Measurements from ENCODE around the gene DDAH1.

DDAH1 gene

GRCh38 chr1:85330711-85331290 is 134.2 kb downstream of the DDAH1 start:
- Histone ChIP-seq H3K9me2 (replicated peaks; ENCODE audit: low read depth, low read length) (no peaks in the 10 kb centered on the region), H3K79me2 (ENCODE audit: insufficient read depth, low read length) (no peaks in the 10 kb centered on the region), H3K27me3 (ENCODE audit: insufficient read depth, low read length, poor library complexity, severe bottlenecking) (no peaks in the 10 kb centered on the region), H2AFZ (ENCODE audit: low read length) (no peak overlapping the region), H4K20me1 (ENCODE audit: insufficient read depth, low read length, poor library complexity, severe bottlenecking) (no peaks in the 10 kb centered on the region), H3K4me1 (ENCODE audit: insufficient read depth, low read length, poor library complexity, severe bottlenecking) (peaks cover 12% of the 10 kb centered on the region), H3K4me3 (ENCODE audit: low read length, poor library complexity, severe bottlenecking) (no peak overlapping the region), H3F3A (ENCODE audit: low read depth) (no peaks in the 10 kb centered on the region), H3K36me3 (ENCODE audit: insufficient read depth, low read length) (no peaks in the 10 kb centered on the region), H3K4me2 (ENCODE audit: low read depth, low read length, poor library complexity, severe bottlenecking) (no peak overlapping the region), H3K9me3 (ENCODE audit: insufficient read depth, low read depth, low read length) (no peaks in the 10 kb centered on the region; the same call in 1 of the 2 replicates), H3K9ac (ENCODE audit: low read depth, low read length, poor library complexity, severe bottlenecking) (no peak overlapping the region)
- TF ChIP-seq CTCF (conservative IDR thresholded peaks at IDR 0.05; ENCODE audit: low read length): no peak

- H3K4me1 ChIP-seq (ENCODE audit: insufficient read depth, low read length, poor library complexity, severe bottlenecking): peaks cover 10% of the 10 kb centered on the region
- H3K79me2 ChIP-seq (ENCODE audit: insufficient read depth, low read length): no peaks in the 10 kb centered on the region
- no peak overlapping the region for H3K4me3 ChIP-seq (ENCODE audit: low read length, poor library complexity, severe bottlenecking)
- H3K9me2 ChIP-seq (replicated peaks; ENCODE audit: low read depth, low read length): no peaks in the 10 kb centered on the region
- no peaks in the 10 kb centered on the region for H3F3A ChIP-seq (ENCODE audit: low read depth)
- H3K36me3 ChIP-seq (ENCODE audit: insufficient read depth, low read length): no peaks in the 10 kb centered on the region
- TF ChIP-seq CTCF (conservative IDR thresholded peaks at IDR 0.05; ENCODE audit: low read length) (no peak), EZH2phosphoT487 (IDR thresholded peaks at IDR 0.05; ENCODE audit: borderline replicate concordance) (no peak)
- no peak overlapping the region for H2AFZ ChIP-seq (ENCODE audit: low read length)
- H3K9me3 ChIP-seq (ENCODE audit: insufficient read depth, low read depth, low read length): no peaks in the 10 kb centered on the region; the same call in 1 of the 2 replicates
- no peaks in the 10 kb centered on the region for H4K20me1 ChIP-seq (ENCODE audit: insufficient read depth, low read length, poor library complexity, severe bottlenecking)
- H3K4me2 ChIP-seq (ENCODE audit: low read depth, low read length, poor library complexity, severe bottlenecking): no peak overlapping the region
- H3K27me3 ChIP-seq (ENCODE audit: insufficient read depth, low read length, poor library complexity, severe bottlenecking): no peaks in the 10 kb centered on the region
- no peak overlapping the region for H3K9ac ChIP-seq (ENCODE audit: low read depth, low read length, poor library complexity, severe bottlenecking)
Measured at GRCh38 chr1:85330214-85330631, 134.7 kb downstream of the DDAH1 start.

GRCh38 chr1:85328713-85329397 is 136.1 kb downstream of the DDAH1 start:
- Histone ChIP-seq H3K9me3 (ENCODE audit: insufficient read depth, low read depth, low read length) (no peaks in the 10 kb centered on the region; the same call in 1 of the 2 replicates), H3K27me3 (ENCODE audit: insufficient read depth, low read length, poor library complexity, severe bottlenecking) (no peaks in the 10 kb centered on the region), H3K4me1 (ENCODE audit: insufficient read depth, low read length, poor library complexity, severe bottlenecking) (no peaks in the 10 kb centered on the region), H3K4me2 (ENCODE audit: low read depth, low read length, poor library complexity, severe bottlenecking) (no peak overlapping the region), H2AFZ (ENCODE audit: low read length) (no peak overlapping the region), H3K9me2 (replicated peaks; ENCODE audit: low read depth, low read length) (no peaks in the 10 kb centered on the region), H3K36me3 (ENCODE audit: insufficient read depth, low read length) (no peaks in the 10 kb centered on the region), H3K4me3 (ENCODE audit: low read length, poor library complexity, severe bottlenecking) (no peak overlapping the region), H3K79me2 (ENCODE audit: insufficient read depth, low read length) (no peaks in the 10 kb centered on the region), H4K20me1 (ENCODE audit: insufficient read depth, low read length, poor library complexity, severe bottlenecking) (no peaks in the 10 kb centered on the region), H3K9ac (ENCODE audit: low read depth, low read length, poor library complexity, severe bottlenecking) (no peak overlapping the region), H3F3A (ENCODE audit: low read depth) (no peaks in the 10 kb centered on the region)
- TF ChIP-seq CTCF (conservative IDR thresholded peaks at IDR 0.05; ENCODE audit: low read length) (no peak), EZH2phosphoT487 (IDR thresholded peaks at IDR 0.05; ENCODE audit: borderline replicate concordance) (no peak)
